Neural cell (in vitro differentiated cells): ENCODE data around the gene WDR20.

Source experiments
- CTCF ChIP-seq: fragments of 450-650 bp; IDR thresholded peaks from 2 replicates; pipeline ENCODE4 v1.5.1; 2014; ENCODE audit warnings: antibody characterized with exemption, mild to moderate bottlenecking, moderate library complexity; ENCODE audit not compliant: poor library complexity, severe bottlenecking
- EP300 ChIP-seq: fragments of 450-650 bp; conservative IDR thresholded peaks from 2 replicates; pipeline ENCODE4 v1.6.1; 2014; ENCODE audit warnings: antibody characterized with exemption, mild to moderate bottlenecking, moderate library complexity; ENCODE audit not compliant: poor library complexity, severe bottlenecking
- EZH2 ChIP-seq: fragments of 200-600, 300-800 bp; shearing (Covaris generic), sonication (generic); IDR thresholded peaks from 2 replicates; pipeline ENCODE4 v1.6.1; 2014; ENCODE audit warnings: antibody characterized with exemption, low read length, borderline replicate concordance, mild to moderate bottlenecking; ENCODE audit not compliant: insufficient read depth, poor library complexity, severe bottlenecking
- MXI1 ChIP-seq: fragments of 450-650 bp; conservative IDR thresholded peaks from 2 replicates; pipeline ENCODE4 v1.6.1; 2014; ENCODE audit warnings: antibody characterized with exemption, mild to moderate bottlenecking; ENCODE audit not compliant: poor library complexity, severe bottlenecking
- POLR2AphosphoS5 ChIP-seq: IDR thresholded peaks from 2 replicates; pipeline ENCODE4 v1.6.1; 2012
- RAD21 ChIP-seq: fragments of 450-650 bp; conservative IDR thresholded peaks from 2 replicates; pipeline ENCODE4 v1.6.1; 2014; ENCODE audit warnings: antibody characterized with exemption, mild to moderate bottlenecking, moderate library complexity
- TAF1 ChIP-seq: IDR thresholded peaks from 2 replicates; pipeline ENCODE4 v1.6.1; 2012; ENCODE audit warnings: low read depth
- TF ChIP-seq, protein P1 (sequence below): IDR thresholded peaks from 2 replicates; pipeline ENCODE4 v1.6.1; 2012; ENCODE audit warnings: borderline replicate concordance

DNA sequence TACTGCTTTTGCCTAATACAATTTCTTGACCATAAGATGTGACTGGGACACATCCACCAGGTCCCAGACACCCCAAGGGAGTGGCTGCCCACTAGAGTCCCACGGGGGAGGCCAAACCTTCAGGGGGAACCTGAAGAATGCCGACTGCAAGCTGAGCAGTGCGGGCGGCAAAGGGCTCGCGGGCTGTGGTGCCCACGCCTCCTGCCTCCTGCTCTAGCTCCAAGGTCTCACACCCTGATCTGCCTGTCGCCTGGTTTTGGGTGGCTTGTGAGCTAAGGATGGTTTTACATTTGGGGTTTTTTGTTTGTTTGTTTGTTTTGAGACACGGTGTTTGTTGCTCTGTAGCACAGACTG, 90.0 kb downstream of the WDR20 start:
- TF ChIP-seq EZH2 (no peak), POLR2AphosphoS5 (no peak), CTCF (no peak), RAD21 (no peak), TAF1 (no peak), EP300 (no peak), MXI1 (no peak)
- TF ChIP-seq, protein P1, sequence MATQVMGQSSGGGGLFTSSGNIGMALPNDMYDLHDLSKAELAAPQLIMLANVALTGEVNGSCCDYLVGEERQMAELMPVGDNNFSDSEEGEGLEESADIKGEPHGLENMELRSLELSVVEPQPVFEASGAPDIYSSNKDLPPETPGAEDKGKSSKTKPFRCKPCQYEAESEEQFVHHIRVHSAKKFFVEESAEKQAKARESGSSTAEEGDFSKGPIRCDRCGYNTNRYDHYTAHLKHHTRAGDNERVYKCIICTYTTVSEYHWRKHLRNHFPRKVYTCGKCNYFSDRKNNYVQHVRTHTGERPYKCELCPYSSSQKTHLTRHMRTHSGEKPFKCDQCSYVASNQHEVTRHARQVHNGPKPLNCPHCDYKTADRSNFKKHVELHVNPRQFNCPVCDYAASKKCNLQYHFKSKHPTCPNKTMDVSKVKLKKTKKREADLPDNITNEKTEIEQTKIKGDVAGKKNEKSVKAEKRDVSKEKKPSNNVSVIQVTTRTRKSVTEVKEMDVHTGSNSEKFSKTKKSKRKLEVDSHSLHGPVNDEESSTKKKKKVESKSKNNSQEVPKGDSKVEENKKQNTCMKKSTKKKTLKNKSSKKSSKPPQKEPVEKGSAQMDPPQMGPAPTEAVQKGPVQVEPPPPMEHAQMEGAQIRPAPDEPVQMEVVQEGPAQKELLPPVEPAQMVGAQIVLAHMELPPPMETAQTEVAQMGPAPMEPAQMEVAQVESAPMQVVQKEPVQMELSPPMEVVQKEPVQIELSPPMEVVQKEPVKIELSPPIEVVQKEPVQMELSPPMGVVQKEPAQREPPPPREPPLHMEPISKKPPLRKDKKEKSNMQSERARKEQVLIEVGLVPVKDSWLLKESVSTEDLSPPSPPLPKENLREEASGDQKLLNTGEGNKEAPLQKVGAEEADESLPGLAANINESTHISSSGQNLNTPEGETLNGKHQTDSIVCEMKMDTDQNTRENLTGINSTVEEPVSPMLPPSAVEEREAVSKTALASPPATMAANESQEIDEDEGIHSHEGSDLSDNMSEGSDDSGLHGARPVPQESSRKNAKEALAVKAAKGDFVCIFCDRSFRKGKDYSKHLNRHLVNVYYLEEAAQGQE = no peak
